HG02678 (cell line): ENCODE results near the gene SATL1.
"Not testable (repeated sequence)": the region's sequence is repeated elsewhere in the genome, so short reads cannot be mapped to it uniquely, and the experiment has no call there.

Experiments used
- ATAC-seq: cut with Tn5 transposase; IDR thresholded peaks from one replicate; pipeline ENCODE4 v1.9.1; 2021; ENCODE audit warnings: mild to moderate bottlenecking, moderate library complexity; ENCODE audit not compliant: unreplicated experiment

Gene SATL1

DNA sequence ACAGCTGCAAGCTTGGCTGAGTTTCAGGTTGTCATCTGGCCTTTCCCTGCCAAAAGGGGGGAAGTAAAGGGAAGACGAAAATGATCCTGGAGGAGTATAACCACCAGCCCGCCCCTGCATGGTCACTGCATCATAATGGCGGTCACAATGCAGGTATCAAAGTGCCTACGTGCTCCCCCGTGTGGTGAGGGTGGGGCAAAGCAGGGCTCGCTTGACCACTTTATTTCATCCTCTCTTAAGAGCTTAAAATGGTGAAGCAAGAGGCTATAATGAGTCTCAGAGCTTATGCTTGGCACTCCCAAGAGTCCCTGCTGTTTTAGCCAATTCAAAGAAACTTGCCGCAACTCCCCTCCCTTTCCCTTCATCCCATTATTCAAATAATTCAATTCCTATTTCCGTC lies 134.3 kb downstream of the SATL1 start:
- no peak for ATAC-seq

DNA sequence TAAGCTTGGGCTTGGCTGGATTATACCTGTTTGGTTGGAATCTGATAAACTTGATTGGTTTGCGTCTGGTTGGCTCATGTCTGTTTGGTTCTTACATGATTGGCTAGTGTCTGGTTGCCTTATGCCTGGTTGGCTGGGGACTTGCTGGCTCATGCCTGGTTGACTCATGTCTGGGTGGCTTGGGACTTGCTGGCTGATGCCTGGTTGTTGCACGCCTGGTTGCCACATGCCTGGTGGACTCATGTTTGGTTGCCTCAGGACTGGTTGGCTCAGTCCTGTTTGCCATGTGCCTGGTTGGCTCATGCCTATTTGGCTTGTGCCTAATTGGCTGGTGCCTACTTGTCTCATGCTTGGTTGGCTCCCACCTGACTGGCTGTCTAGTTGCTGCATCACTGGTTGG lies 135.4 kb downstream of the SATL1 start:
- no peak for ATAC-seq

- ATAC-seq: no peak
Measured at GRCh38 chrX:85107407-85107806, 136.2 kb downstream of the SATL1 start.

DNA sequence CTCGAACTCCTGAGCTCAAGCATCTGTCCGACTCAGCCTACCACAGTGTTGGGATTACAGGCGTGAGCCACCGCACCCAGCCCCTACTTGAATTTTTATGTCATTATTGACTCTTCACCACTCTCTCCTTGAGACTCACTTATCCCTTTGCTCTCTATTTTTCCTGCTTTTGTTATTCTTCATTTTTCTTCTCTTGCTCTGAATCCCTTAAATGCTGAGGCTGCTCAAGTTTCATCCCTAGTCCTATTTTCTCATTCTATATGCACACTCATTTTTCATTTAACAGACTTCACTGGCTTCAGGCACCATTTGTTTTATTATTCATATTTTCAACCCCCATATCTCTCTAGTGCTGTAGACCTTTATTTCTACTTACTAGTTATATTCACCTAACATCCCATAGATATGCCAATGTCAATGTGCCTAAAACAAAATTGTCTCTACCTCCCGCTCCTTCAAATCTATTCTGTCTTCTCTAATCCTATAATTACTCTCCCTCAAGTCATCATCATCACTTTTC lies 154.2 kb downstream of the SATL1 start:
- ATAC-seq: no peak

GRCh38 chrX:85084770-85085393 lies 158.7 kb downstream of the SATL1 start:
- ATAC-seq: peak; percentile 69

GRCh38 chrX:85077247-85077646 lies 166.3 kb downstream of the SATL1 start:
- not testable (repeated sequence) for ATAC-seq

DNA sequence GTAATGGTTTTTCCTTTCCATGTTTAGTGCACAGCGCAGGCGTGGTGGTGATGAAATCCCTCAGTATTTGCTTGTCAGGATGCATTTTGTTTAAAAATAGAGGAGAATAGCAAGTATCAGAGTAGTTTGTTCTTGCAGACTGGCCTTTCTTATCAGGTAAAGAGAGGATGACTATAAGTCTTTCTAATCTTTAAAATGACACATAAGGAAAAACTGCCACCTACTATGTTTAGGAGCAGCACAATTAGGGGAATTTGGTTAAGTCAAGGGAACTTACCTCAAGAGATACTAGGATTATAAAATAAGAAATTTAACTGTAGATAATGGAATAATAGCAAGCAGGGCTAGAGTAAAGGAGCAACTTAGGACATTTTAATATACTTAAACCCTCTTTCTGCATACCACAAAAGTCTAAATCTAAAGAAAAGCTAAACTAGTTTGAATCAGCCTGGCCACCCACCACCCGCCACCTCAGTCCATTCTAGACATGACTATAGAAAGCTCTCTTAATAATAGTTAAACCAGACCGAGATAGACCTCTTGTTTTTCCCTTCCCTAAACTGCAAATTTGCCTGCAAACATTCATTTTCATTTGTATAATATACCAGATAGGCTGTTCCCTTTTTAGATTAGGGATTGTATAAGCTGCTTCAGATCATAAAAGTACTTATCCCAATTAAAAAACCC lies 177.9 kb downstream of the SATL1 start:
- ATAC-seq: peak; percentile 81

DNA sequence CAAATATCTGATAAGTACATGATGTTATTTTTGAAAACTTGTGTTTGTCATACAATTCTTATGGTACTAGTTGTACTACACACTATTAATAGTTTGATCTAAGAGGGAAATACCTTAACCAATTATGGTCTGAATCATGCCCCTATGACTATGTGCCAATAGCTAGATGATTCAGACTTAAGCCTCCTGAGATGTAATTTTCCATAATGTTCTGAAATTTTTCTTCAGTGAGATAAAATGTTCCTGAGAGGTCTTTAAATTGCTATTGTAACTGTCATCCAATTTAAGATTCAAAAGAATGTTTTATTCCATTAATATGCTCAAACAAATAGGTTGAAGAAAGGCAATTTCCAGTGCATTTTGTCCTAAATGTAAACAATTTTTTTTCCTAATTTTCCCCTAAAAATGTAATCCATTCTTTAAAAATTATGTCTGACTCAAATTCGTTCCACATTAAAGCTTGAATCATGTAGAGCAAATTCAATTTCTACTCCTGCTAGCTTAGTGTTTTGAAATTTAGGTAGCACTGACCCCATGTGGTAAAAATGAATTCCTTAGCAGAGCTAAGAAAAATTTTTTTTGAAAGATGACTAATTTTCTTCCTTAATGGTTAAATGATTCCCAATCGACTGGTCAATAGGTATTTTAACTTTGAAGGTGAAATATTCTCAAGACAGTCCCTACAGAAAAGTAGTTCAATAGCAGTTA lies 190.8 kb downstream of the SATL1 start:
- no peak for ATAC-seq

DNA sequence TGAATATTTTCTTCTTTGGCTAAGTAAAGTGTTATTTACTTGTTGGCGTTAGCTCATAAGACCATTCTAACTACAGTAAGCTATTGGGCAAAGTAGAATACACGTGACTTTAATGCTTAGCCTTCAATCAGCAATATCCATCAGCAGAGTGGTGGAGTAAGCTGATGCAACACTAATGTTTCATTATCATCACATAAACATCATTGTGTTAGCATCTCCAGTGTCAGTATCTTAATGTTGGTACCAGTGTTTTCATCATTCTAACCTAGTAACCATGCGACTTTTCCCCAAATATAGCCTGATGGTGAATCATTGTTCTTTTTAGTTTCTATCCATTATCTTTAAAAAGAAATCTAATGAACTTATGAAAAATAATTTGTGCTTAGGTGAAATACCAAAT lies 191.4 kb downstream of the SATL1 start:
- no peak for ATAC-seq

DNA sequence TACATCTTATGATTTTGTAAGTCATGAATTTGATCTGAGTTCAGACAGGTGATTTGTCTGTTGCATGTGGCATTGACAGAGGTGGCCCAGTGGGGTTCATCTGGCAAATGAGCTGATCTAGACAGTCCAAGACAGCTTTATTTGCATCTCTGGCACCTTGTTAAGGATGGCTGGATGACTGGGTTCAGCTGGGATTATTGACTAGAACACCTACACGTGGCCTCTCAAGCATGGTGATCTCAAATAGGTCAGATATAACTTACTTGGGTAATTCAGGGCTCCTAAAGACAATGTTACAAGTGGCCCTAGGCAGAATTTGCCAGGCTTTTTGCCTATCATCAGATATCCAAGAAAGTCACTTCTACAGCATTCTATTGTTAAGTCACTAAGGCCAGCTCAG lies 192.0 kb downstream of the SATL1 start:
- no peak for ATAC-seq
